GM18868 (cell line): ENCODE measurements around the gene OR56A3.
A peak's percentile ranks its signal among the peaks of the same experiment; 100 is the strongest.

ENCODE experiments used
- ATAC-seq: cut with Tn5 transposase; IDR thresholded peaks from one replicate; pipeline ENCODE4 v1.9.1; 2021; ENCODE audit warnings: mild to moderate bottlenecking, moderate library complexity; ENCODE audit not compliant: unreplicated experiment

OR56A3 gene

DNA sequence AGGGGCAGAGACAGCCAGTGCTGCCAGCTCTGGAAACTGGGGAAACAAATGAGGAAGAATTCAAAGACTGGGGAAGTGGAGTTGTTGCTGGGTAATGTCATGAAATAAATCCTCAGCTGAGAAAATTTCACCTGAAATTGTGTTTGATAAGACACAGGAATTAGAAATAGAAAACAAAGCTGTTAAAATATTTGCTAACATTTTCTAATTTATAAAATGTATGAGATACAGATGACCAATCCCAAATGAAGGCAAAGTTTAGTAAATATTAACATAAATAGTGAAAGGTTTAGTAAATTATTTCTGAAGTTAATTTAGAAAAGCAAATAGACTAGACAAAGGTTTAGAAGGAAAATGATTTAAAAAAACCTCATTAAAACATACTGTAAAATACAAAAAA, 26.3 kb downstream of the OR56A3 start, which contains the start of gene OR56A5:
Gene OR56A5 (minus strand): TSS at position 101 of the 400 bp plus-strand sequence. CDS start 0 bp downstream, at position 101.
- ATAC-seq: no peak

DNA sequence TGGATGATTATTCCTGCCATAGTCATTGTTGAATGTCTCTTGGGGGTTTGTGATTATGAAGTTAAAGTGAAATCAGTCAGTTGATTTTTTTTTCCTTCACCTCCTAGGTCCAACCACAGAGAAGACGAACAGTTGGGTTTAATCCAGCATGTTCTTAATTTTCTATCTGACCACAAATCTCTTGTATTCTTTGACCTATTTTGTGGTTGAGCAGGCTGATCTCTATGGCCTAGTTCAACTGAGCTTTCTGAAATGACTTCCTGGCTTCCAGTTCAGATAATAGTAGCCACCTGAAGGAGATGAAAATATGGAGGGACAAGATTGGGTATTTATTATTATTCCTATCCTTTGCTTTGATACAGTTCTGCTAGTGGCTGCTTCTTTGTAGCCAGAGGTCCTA, 31.5 kb downstream of the OR56A3 start:
- ATAC-seq: no peak

DNA sequence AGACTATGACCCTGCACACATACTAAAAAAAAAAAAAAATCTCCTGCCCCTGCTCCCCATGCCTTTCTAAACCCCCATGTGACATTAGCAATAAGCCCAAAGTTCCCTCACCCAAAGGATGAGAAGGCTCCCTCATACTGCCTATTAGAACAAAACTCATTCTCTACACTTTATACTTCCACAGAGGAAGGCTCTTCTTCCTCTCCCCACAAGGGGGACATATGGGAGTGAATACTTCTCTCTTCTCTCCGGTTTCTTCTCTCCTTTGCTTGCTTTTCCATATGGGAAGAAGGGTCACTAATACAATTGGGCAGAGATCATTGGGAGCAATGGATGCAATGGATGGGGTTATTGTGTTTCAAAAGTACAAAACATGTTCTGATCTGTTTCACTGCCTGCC, 41.4 kb downstream of the OR56A3 start:
- ATAC-seq: no peak

DNA sequence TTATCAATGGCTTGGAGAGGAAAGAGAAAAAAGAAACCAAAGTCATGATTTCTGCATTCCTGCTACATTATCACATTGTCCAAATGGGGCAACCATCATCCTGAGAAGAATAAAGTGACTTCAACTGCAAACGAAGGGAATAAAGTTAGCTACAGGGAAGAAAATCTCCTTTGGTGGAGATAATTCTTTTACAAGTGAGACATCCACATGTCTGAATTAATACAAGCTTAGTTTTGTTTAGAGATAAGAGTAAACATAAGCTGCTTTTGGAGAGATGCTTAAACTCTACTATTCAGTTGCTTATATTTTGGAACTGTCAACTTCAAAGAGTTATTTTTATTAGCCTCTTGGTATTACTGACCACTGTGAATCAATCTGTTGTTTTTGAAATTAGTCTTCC, 44.8 kb downstream of the OR56A3 start, which contains the start of gene OR52L1:
Gene OR52L1 (minus strand): TSS at position 101 of the 400 bp plus-strand sequence. CDS start 55 bp downstream, at position 46.
- no peak for ATAC-seq

DNA sequence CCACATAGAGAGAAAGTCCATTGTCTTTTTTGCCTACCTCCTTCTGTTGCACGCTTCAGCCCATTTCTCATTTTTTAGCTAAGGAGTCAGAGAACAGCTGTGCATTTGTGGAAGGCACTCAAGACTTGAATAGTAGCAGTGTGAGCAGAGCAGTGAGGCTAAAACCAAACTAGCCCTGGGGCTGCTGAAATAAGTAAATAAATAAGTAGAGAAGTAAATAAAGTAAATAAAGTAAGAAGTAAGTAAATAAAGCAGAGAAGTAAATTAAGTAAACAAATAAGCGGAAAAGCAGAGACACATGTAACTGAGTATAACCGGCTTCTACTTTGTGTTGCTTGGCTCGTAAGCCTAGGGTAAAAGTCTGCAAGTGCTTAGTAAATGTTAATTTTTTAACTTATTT, 47.2 kb downstream of the OR56A3 start:
- ATAC-seq: no peak

DNA sequence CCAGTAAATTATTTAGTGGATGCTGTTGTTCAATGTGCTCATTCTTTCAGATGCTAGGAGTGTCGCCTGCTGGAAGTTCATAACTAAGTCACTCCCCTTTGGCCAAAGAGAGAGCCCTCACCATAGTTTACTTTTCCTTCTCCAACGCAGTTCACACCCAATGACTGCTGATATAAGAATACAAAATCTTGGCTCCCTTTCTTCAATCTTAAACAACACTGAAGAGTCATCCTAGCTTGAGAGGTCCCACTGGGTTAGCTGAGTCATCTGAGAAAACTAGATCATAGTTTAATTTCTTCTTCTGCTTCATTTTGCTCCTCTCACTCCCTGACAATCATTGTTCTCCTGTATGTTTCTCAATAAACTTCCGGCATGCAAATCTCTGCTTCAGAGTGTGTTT, 50.1 kb downstream of the OR56A3 start:
- ATAC-seq: no peak

DNA sequence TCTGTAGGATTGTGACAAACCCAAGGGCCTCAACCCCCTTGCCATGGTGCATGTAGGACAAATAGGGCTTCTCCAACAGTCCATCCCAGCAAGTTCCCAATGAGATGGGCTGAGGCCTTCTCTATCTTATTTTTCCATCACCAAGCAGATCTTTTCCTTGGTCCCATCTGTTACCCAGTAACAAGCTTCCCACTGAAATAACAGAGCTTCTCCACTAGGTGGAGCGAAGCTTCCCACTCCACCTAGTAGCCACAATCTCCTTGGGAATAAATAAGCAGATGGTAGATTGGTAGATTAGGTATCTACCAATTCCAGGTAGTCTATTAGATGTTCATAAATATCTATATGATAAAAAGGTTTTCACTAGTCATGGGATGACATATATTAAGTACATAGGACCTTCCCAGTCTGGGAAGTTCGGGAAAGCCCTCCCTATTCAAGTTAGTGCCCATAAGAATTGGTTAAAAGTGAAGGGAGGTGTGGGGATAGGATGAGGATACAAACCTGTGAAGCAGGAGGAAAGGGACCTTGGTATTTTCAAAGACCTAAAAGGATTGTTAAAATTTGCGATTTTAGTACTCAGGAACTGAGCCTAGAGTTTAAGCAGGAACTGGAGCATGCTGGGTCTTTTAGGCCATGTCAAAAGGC, 50.7 kb downstream of the OR56A3 start:
- ATAC-seq: peak; percentile 65

DNA sequence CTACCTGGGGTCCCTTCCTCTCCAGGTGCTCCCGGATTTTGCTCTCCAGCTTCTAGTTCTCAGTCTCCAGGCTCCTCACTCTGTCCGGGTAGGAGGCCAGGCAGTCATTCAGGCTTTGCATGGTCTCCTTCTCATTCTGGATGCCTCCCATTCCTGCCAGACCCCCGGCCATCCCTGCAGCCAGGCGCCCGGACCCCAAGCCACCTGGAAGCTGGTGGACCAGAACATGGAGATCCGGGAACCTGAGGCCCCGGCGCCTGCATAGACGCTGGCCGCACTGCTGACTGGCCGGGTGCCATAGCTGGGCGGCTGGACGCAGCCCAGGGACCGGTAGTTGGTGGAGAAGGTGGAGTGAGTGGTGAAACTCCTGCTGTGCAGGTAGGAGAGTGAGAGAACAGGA, 52.7 kb downstream of the OR56A3 start:
- ATAC-seq: no peak
